SK-N-MC (cell line): ENCODE data around the gene HOXA9.
A peak's percentile ranks its signal among the peaks of the same experiment; 100 is the strongest.

ENCODE experiments used
- DNase-seq: peaks from one replicate; pipeline ENCODE4 v3.0.0-alpha.2; 2011; ENCODE audit warnings: low read depth, low spot score
- H3K27ac ChIP-seq: fragments of 200-600 bp; sonication (generic); 2 replicates; pipeline ENCODE4 v1.5.1; 2016; ENCODE audit warnings: mixed run types
- H3K36me3 ChIP-seq: fragments of 200-600 bp; sonication (generic); 2 replicates; pipeline ENCODE4 v1.6.1; 2017; ENCODE audit warnings: antibody characterized with exemption, low read length, mixed read lengths; ENCODE audit not compliant: insufficient read depth
- H3K4me3 ChIP-seq: fragments of 200-600 bp; sonication (generic); 2 replicates; pipeline ENCODE4 v1.5.1; 2016
- H3K9ac ChIP-seq: fragments of 200-600 bp; sonication (generic); 2 replicates; pipeline ENCODE4 v1.8.0; 2017; ENCODE audit warnings: mixed run types, mixed read lengths; ENCODE audit not compliant: insufficient read length
- H3K9me3 ChIP-seq: fragments of 200-600 bp; sonication (generic); 2 replicates; pipeline ENCODE4 v1.6.1; 2017; ENCODE audit warnings: low read depth, mild to moderate bottlenecking, antibody characterized with exemption, low read length, moderate library complexity, mixed read lengths
- EZH2 ChIP-seq: fragments of 200-600 bp; sonication (generic); IDR thresholded peaks from one replicate; pipeline ENCODE4 v1.6.1; 2017; ENCODE audit warnings: antibody characterized with exemption
- FOXP2 ChIP-seq: optimal IDR thresholded peaks from 2 replicates; pipeline ENCODE3; 2011; ENCODE audit warnings: mild to moderate bottlenecking, moderate library complexity; ENCODE audit not compliant: insufficient read depth; ENCODE audit errors: extremely low read length, control extremely low read depth
- POLR2AphosphoS5 ChIP-seq: IDR thresholded peaks from 2 replicates; pipeline ENCODE4 v1.6.1; 2012; ENCODE audit warnings: mild to moderate bottlenecking, low read depth, low read length, borderline replicate concordance

Gene HOXA9

GRCh38 chr7:27160145-27160545, 5.2 kb downstream of the HOXA9 start:
- Histone ChIP-seq H3K9ac (peak overlapping the region; percentile 62), H3K9me3 (no peaks in the 10 kb centered on the region), H3K27ac (no peak overlapping the region), H3K36me3 (no peaks in the 10 kb centered on the region), H3K4me3 (peak overlapping the region; percentile 80)
- TF ChIP-seq FOXP2 (no peak), POLR2AphosphoS5 (no peak), EZH2 (no peak)
- no peak for DNase-seq

GRCh38 chr7:27159266-27160144, 5.8 kb downstream of the HOXA9 start:
- Histone ChIP-seq H3K36me3 (no peaks in the 10 kb centered on the region), H3K9me3 (no peaks in the 10 kb centered on the region), H3K27ac (no peak overlapping the region), H3K4me3 (no peak overlapping the region), H3K9ac (no peak overlapping the region)
- TF ChIP-seq FOXP2 (no peak), EZH2 (no peak), POLR2AphosphoS5 (no peak)
- DNase-seq = no peak

DNA sequence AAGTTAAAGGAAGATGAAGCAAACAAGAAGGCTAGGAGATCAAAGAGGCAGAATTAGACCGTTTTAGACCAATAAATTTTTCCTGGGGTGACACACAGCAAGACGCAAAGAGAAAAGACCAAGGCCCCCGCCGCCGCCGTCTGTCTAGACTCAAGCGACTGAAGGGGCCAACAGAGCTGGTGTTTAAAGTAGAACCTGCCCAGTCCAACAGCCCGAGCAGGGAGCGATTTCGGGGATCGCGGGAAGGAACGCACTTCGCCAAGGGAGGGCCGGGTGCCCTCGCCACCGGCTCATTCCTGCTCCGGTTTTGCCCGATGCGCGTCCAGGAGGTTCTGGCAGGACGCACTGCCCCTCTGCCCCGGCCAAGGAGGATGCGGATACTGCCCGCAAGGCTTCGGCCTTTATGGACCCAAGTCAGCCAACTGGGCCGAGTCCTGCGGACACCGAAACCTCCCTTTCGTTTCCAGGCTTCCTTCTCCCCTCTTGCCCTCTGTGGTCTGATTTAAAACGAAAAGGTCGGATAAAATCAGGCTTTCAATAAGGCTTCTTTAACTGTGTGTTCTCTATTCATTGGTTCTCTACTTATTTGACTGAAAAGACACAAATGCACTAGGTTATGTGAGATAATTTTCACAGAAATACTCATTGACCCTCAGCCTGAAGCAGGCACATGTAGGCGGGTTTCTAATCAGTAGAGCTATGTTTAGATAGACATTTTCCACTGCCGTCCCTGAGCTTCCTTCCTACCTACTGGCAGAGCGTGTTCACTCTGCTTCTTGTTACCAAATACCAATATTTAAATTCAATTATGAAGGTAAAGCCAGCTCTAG, 6.7 kb downstream of the HOXA9 start:
- no peak overlapping the region for H3K9ac ChIP-seq
- TF ChIP-seq FOXP2 (no peak), EZH2 (no peak), POLR2AphosphoS5 (no peak)
- no peak overlapping the region for H3K27ac ChIP-seq
- no peaks in the 10 kb centered on the region for H3K36me3 ChIP-seq
- no peaks in the 10 kb centered on the region for H3K9me3 ChIP-seq
- DNase-seq = no peak
- no peak overlapping the region for H3K4me3 ChIP-seq

- Histone ChIP-seq H3K36me3 (no peaks in the 10 kb centered on the region), H3K4me3 (no peak overlapping the region), H3K9ac (no peak overlapping the region), H3K27ac (no peak overlapping the region), H3K9me3 (no peaks in the 10 kb centered on the region)
- no peak for TF ChIP-seq POLR2AphosphoS5
- DNase-seq = no peak
Measured at GRCh38 chr7:27157702-27158431, 7.5 kb downstream of the HOXA9 start.

- TF ChIP-seq POLR2AphosphoS5 = peak; percentile 46; the same call in 1 of the 2 replicates
- no peak for TF ChIP-seq EZH2
- peak; percentile 18 for TF ChIP-seq FOXP2
- Histone ChIP-seq H3K9me3 (no peaks in the 10 kb centered on the region), H3K4me3 (peak overlapping the region; percentile 86), H3K9ac (no peak overlapping the region), H3K27ac (no peak overlapping the region), H3K36me3 (no peaks in the 10 kb centered on the region)
- DNase-seq = no peak
Measured at GRCh38 chr7:27156916-27157701, 8.2 kb downstream of the HOXA9 start.

- peak within 1 kb of the TSS; percentile 28 for H3K9ac ChIP-seq
- no peak within 1 kb of the TSS for H3K27ac ChIP-seq
- H3K4me3 ChIP-seq = peak within 1 kb of the TSS; percentile 86
- DNase-seq = no peak
- no peaks in the 10 kb centered on the region for H3K36me3 ChIP-seq
- no peaks in the 10 kb centered on the region for H3K9me3 ChIP-seq
- TF ChIP-seq POLR2AphosphoS5 (no peak), FOXP2 (no peak), EZH2 (no peak)
Measured at GRCh38 chr7:27156508-27156898, 8.8 kb downstream of the HOXA9 start, which contains the start of gene HOXA7. Gene HOXA7 (minus strand): TSS chr7:27156675. CDS start chr7:27156545, 130 bp downstream.

DNA sequence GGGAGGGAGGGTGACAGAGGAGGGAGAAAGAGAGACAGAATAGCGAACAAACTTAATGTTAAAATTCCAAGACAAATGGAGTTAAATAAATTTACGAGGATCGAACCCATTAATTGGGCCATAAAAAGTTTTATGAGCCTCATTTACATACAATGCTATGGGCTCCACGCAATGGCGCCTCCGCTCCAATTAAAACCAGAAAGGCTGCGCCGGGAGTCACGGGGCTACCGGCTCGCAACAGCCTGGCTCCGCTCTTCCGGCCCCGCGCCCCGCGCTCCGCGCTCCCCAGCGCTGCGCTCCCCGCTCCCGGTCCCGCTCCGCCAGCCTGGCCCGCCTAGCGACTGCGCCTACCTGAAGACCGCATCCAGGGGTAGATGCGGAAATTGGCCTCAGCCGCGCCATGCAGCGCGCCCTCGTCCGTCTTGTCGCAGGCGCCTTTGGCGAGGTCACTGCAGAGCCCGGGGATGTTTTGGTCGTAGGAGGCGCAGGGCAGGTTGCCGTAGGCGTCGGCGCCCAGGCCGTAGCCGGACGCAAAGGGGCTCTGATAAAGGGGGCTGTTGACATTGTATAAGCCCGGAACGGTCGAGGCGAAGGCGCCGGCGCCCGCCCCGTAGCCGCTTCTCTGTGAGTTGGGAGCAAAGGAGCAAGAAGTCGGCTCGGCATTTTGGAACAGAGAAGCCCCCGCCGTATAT, 9.4 kb downstream of the HOXA9 start:
- DNase-seq = no peak
- H3K27ac ChIP-seq = no peak overlapping the region
- TF ChIP-seq POLR2AphosphoS5 = no peak
- no peak for TF ChIP-seq EZH2
- TF ChIP-seq FOXP2 = no peak
- no peaks in the 10 kb centered on the region for H3K36me3 ChIP-seq
- peak overlapping the region; percentile 28 for H3K9ac ChIP-seq
- no peaks in the 10 kb centered on the region for H3K9me3 ChIP-seq
- peak overlapping the region; percentile 86 for H3K4me3 ChIP-seq
